GM23338 (cell line): ENCODE measurements around the gene CGNL1.

ENCODE experiments used
- CREB1 ChIP-seq: fragments of 250-450 bp; sonication (Bioruptor Pico); IDR thresholded peaks from 2 replicates; pipeline ENCODE4 v1.5.0; 2020; ENCODE audit warnings: low read depth, mild to moderate bottlenecking, moderate library complexity
- CTCF ChIP-seq, 2 experiments: fragments of 200-600 bp in 1 of 2; sonication (generic) in 1 of 2; conservative IDR thresholded peaks; 2 replicates each; pipeline versions ENCODE4 v1.5.1 to v1.6.1; 2016 to 2017; ENCODE audit warnings: antibody characterized with exemption in 2 of 2, low read depth in 2 of 2, mild to moderate bottlenecking in 2 of 2, moderate library complexity in 1 of 2
- EZH2 ChIP-seq: fragments of 200-600 bp; sonication (generic); IDR thresholded peaks from one replicate; pipeline ENCODE4 v1.8.0; 2017; ENCODE audit warnings: antibody characterized with exemption, mild to moderate bottlenecking, low read depth; ENCODE audit not compliant: unreplicated experiment
- JUNB ChIP-seq: IDR thresholded peaks from one replicate; pipeline ENCODE4 v1.6.1; 2016; ENCODE audit warnings: antibody characterized with exemption; ENCODE audit not compliant: unreplicated experiment
- NANOG ChIP-seq: IDR thresholded peaks from 2 replicates; pipeline ENCODE4 v1.6.1; 2016; ENCODE audit warnings: antibody characterized with exemption, borderline replicate concordance
- POLR2AphosphoS5 ChIP-seq: IDR thresholded peaks from 2 replicates; pipeline ENCODE4 v1.6.1; 2016; ENCODE audit warnings: antibody characterized with exemption, low read depth
- REST ChIP-seq: IDR thresholded peaks from one replicate; pipeline ENCODE4 v1.6.1; 2018; ENCODE audit warnings: antibody characterized with exemption; ENCODE audit not compliant: unreplicated experiment
- STAT1 ChIP-seq: IDR thresholded peaks from one replicate; pipeline ENCODE4 v1.6.1; 2016; ENCODE audit warnings: antibody characterized with exemption; ENCODE audit not compliant: unreplicated experiment
- TF ChIP-seq, protein P1 (sequence below): fragments of 250-450 bp; sonication (Bioruptor Pico); IDR thresholded peaks from 2 replicates; pipeline ENCODE4 v1.5.0; 2020; ENCODE audit warnings: mild to moderate bottlenecking, moderate library complexity
- TF ChIP-seq, protein P2 (sequence below): IDR thresholded peaks from 2 replicates; pipeline ENCODE4 v1.6.1; 2016; ENCODE audit warnings: antibody characterized with exemption

DNA sequence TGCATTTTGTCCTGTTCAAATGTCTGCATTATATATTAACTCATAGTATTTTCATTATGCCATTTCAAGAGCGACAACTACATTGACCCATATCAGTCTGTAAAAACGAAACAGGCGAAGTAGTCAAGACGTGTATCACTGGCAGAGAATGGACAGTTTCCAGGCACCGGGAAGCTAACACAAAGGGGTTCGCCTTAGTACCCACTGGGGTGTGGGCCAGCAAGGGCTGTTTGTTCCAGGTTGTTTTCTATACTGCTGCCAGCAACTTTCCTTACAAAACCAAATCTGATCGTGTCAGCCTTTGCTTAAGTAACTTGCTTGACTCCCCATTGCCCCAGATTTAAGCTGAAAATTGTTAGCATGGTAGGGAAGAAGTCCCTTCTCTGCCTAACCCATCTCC is 87.1 kb downstream of the CGNL1 start:
- TF ChIP-seq CTCF (conservative IDR thresholded peaks at IDR 0.05; ENCODE audit: low read depth in 2 of 2) (no peak), NANOG (no peak), POLR2AphosphoS5 (no peak), JUNB (no peak), REST (no peak), EZH2 (no peak), CREB1 (CRISPR knock-in tag) (no peak), STAT1 (no peak)
- TF ChIP-seq, protein P1, sequence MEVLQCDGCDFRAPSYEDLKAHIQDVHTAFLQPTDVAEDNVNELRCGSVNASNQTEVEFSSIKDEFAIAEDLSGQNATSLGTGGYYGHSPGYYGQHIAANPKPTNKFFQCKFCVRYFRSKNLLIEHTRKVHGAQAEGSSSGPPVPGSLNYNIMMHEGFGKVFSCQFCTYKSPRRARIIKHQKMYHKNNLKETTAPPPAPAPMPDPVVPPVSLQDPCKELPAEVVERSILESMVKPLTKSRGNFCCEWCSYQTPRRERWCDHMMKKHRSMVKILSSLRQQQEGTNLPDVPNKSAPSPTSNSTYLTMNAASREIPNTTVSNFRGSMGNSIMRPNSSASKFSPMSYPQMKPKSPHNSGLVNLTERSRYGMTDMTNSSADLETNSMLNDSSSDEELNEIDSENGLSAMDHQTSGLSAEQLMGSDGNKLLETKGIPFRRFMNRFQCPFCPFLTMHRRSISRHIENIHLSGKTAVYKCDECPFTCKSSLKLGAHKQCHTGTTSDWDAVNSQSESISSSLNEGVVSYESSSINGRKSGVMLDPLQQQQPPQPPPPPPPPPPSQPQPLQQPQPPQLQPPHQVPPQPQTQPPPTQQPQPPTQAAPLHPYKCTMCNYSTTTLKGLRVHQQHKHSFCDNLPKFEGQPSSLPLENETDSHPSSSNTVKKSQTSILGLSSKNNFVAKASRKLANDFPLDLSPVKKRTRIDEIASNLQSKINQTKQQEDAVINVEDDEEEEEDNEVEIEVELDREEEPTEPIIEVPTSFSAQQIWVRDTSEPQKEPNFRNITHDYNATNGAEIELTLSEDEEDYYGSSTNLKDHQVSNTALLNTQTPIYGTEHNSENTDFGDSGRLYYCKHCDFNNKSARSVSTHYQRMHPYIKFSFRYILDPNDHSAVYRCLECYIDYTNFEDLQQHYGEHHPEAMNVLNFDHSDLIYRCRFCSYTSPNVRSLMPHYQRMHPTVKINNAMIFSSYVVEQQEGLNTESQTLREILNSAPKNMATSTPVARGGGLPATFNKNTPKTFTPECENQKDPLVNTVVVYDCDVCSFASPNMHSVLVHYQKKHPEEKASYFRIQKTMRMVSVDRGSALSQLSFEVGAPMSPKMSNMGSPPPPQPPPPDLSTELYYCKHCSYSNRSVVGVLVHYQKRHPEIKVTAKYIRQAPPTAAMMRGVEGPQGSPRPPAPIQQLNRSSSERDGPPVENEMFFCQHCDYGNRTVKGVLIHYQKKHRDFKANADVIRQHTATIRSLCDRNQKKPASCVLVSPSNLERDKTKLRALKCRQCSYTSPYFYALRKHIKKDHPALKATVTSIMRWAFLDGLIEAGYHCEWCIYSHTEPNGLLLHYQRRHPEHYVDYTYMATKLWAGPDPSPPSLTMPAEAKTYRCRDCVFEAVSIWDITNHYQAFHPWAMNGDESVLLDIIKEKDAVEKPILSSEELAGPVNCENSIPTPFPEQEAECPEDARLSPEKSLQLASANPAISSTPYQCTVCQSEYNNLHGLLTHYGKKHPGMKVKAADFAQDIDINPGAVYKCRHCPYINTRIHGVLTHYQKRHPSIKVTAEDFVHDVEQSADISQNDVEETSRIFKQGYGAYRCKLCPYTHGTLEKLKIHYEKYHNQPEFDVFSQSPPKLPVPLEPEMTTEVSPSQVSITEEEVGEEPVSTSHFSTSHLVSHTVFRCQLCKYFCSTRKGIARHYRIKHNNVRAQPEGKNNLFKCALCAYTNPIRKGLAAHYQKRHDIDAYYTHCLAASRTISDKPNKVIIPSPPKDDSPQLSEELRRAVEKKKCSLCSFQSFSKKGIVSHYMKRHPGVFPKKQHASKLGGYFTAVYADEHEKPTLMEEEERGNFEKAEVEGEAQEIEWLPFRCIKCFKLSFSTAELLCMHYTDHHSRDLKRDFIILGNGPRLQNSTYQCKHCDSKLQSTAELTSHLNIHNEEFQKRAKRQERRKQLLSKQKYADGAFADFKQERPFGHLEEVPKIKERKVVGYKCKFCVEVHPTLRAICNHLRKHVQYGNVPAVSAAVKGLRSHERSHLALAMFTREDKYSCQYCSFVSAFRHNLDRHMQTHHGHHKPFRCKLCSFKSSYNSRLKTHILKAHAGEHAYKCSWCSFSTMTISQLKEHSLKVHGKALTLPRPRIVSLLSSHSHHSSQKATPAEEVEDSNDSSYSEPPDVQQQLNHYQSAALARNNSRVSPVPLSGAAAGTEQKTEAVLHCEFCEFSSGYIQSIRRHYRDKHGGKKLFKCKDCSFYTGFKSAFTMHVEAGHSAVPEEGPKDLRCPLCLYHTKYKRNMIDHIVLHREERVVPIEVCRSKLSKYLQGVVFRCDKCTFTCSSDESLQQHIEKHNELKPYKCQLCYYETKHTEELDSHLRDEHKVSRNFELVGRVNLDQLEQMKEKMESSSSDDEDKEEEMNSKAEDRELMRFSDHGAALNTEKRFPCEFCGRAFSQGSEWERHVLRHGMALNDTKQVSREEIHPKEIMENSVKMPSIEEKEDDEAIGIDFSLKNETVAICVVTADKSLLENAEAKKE (CRISPR knock-in tag), result no peak
- TF ChIP-seq, protein P2, sequence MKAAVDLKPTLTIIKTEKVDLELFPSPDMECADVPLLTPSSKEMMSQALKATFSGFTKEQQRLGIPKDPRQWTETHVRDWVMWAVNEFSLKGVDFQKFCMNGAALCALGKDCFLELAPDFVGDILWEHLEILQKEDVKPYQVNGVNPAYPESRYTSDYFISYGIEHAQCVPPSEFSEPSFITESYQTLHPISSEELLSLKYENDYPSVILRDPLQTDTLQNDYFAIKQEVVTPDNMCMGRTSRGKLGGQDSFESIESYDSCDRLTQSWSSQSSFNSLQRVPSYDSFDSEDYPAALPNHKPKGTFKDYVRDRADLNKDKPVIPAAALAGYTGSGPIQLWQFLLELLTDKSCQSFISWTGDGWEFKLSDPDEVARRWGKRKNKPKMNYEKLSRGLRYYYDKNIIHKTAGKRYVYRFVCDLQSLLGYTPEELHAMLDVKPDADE, result no peak
